Tibial nerve (tissue), 3 donors: ENCODE results near the gene LDHAL6A.

Experiments
- CTCF ChIP-seq, 5 experiments: fragments of 200-600 bp in 3 of 5; fragments of 450-650 bp in 2 of 5; sonication (generic) in 3 of 5; IDR thresholded peaks; one replicate each; pipeline ENCODE4 v1.5.1; 2016 to 2019; ENCODE audit warnings: antibody characterized with exemption in 5 of 5, mild to moderate bottlenecking in 3 of 5, moderate library complexity in 2 of 5
- POLR2A ChIP-seq, 2 donors: fragments of 450-650 bp; IDR thresholded peaks; one replicate each; pipeline ENCODE4 v1.6.1; 2017; ENCODE audit warnings: antibody characterized with exemption in 2 of 2, mild to moderate bottlenecking in 2 of 2, moderate library complexity in 2 of 2

GRCh38 chr11:18521122-18521521, 65.5 kb downstream of the LDHAL6A start:
- TF ChIP-seq CTCF (IDR thresholded peaks at IDR 0.05), result no peak
- no peak for TF ChIP-seq POLR2A (IDR thresholded peaks at IDR 0.05)
